Measurements from ENCODE around the gene CYP19A1.

Gene CYP19A1

GRCh38 chr15:51359981-51360380, 21.6 kb upstream of the CYP19A1 start:
- DNase-seq (ENCODE audit: low read depth in 2 of 2) = no peak

- no peak for DNase-seq (ENCODE audit: low read depth in 2 of 2)
These were observed 18.6 kb upstream of the CYP19A1 start for GRCh38 chr15:51356983-51357382.

- DNase-seq (ENCODE audit: low read depth in 2 of 2) = no peak
These were observed 17.8 kb upstream of the CYP19A1 start for GRCh38 chr15:51356147-51356546.

GRCh38 chr15:51355096-51355495, 16.7 kb upstream of the CYP19A1 start:
- no peak for DNase-seq (ENCODE audit: low read depth in 2 of 2)

GRCh38 chr15:51353976-51354375, 15.6 kb upstream of the CYP19A1 start:
- DNase-seq (ENCODE audit: low read depth in 2 of 2) = no peak

GRCh38 chr15:51350723-51351122, 12.3 kb upstream of the CYP19A1 start:
- DNase-seq (ENCODE audit: low read depth in 2 of 2) = no peak

- no peak for DNase-seq (ENCODE audit: low read depth in 2 of 2)
These were observed 10.9 kb upstream of the CYP19A1 start for GRCh38 chr15:51349156-51349844.

- no peak for DNase-seq (ENCODE audit: low read depth in 2 of 2)
These were observed 10.3 kb upstream of the CYP19A1 start for GRCh38 chr15:51348688-51349087.

- DNase-seq (ENCODE audit: low read depth in 2 of 2) = no peak
These were observed 7.7 kb upstream of the CYP19A1 start for GRCh38 chr15:51346136-51346535.

GRCh38 chr15:51343466-51343865, 5.1 kb upstream of the CYP19A1 start:
- DNase-seq (ENCODE audit: low read depth in 2 of 2) = no peak

GRCh38 chr15:51342227-51342999, 4.0 kb upstream of the CYP19A1 start:
- DNase-seq (ENCODE audit: low read depth in 2 of 2) = no peak

GRCh38 chr15:51341366-51342226, 3.2 kb upstream of the CYP19A1 start, which contains the start of gene GLDN:
GLDN (plus strand) TSS chr15:51341655; CDS start chr15:51341685, 30 bp downstream.
- DNase-seq (ENCODE audit: low read depth in 2 of 2) = no peak

GRCh38 chr15:51335538-51336410, 2.6 kb downstream of the CYP19A1 start:
- no peak for DNase-seq (ENCODE audit: low read depth in 2 of 2)

- DNase-seq (ENCODE audit: low read depth in 2 of 2) = no peak
These were observed 3.3 kb downstream of the CYP19A1 start for GRCh38 chr15:51335087-51335486.

- no peak for DNase-seq (ENCODE audit: low read depth in 2 of 2)
These were observed 4.4 kb downstream of the CYP19A1 start for GRCh38 chr15:51334011-51334451.

GRCh38 chr15:51333571-51333970, 4.8 kb downstream of the CYP19A1 start:
- DNase-seq (ENCODE audit: low read depth in 2 of 2) = no peak

GRCh38 chr15:51332206-51333147, 5.9 kb downstream of the CYP19A1 start:
- DNase-seq (ENCODE audit: low read depth in 2 of 2) = no peak

GRCh38 chr15:51331141-51331540, 7.3 kb downstream of the CYP19A1 start:
- DNase-seq (ENCODE audit: low read depth in 2 of 2) = no peak

- no peak for DNase-seq (ENCODE audit: low read depth in 2 of 2)
These were observed 9.5 kb downstream of the CYP19A1 start for GRCh38 chr15:51328926-51329325.

GRCh38 chr15:51327081-51327480, 11.3 kb downstream of the CYP19A1 start:
- DNase-seq (ENCODE audit: low read depth in 2 of 2) = no peak

Data from stimulated activated CD8-positive, alpha-beta memory T cell treated with anti-CD3 and anti-CD28 coated beads, Interleukin-7, amount 100 ng/mL, for 1 hour (primary cell).